ENCODE results near the gene BACH2. TPM values are rescaled to one million over a fixed set of nuclear protein-coding genes. Genes with fewer than 3 reads are reported as not detected.

The BACH2 gene
- polyA plus RNA-seq, 2 of the 4 experiments (the other 2 are of a cell fraction) = 0.01 to 0.36 TPM

GRCh38 chr6:89965441-89966227 is 331.0 kb downstream of the BACH2 start:
- FAIRE-seq = no peak
- CTCF ChIA-PET = interaction anchor here (2.1 to 2.5 kb wide), 2 partner anchors 427 to 513 kb away, joined by 8 to 9 read pairs; no protein-coding TSS in a partner anchor
- WGBS (ENCODE audit: missing lambda C conversion rate) = 10% methylated on average over 2 of the region's 2 CpGs

GRCh38 chr6:89963391-89963790 is 333.3 kb downstream of the BACH2 start:
- Histone ChIP-seq H3K4me2 (no peak overlapping the region), H3K4me1 (no peaks in the 10 kb centered on the region), H3K9me3 (no peaks in the 10 kb centered on the region), H3K4me3 (no peak overlapping the region), H3K27ac (no peak overlapping the region)
- WGBS (ENCODE audit: missing lambda C conversion rate) = 58% methylated on average over 3 of the region's 3 CpGs
- POLR2A ChIA-PET = no interaction called here
- TF ChIP-seq NR3C1 (IDR thresholded peaks at IDR 0.05) (no peak), CHD4 (IDR thresholded peaks at IDR 0.05; ENCODE audit: borderline replicate concordance) (no peak), CTCF (IDR thresholded peaks at IDR 0.05) (no peak), ESRRA (IDR thresholded peaks at IDR 0.05; ENCODE audit: borderline replicate concordance, low read length) (no peak), BHLHE40 (IDR thresholded peaks at IDR 0.05; ENCODE audit: low read depth, low read length) (no peak), TFCP2L1 (CRISPR knock-in tag; IDR thresholded peaks at IDR 0.05) (no peak), HOXA7 (CRISPR knock-in tag; IDR thresholded peaks at IDR 0.05) (no peak), FOXS1 (CRISPR knock-in tag; IDR thresholded peaks at IDR 0.05) (no peak), ZSCAN20 (CRISPR knock-in tag; IDR thresholded peaks at IDR 0.05) (no peak), TP53 (CRISPR knock-in tag; IDR thresholded peaks at IDR 0.05) (no peak)
- TF ChIP-seq, protein P1, sequence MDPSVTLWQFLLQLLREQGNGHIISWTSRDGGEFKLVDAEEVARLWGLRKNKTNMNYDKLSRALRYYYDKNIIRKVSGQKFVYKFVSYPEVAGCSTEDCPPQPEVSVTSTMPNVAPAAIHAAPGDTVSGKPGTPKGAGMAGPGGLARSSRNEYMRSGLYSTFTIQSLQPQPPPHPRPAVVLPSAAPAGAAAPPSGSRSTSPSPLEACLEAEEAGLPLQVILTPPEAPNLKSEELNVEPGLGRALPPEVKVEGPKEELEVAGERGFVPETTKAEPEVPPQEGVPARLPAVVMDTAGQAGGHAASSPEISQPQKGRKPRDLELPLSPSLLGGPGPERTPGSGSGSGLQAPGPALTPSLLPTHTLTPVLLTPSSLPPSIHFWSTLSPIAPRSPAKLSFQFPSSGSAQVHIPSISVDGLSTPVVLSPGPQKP (IDR thresholded peaks at IDR 0.05; ENCODE audit: low read depth, low read length) = no peak
- TF ChIP-seq, protein P2, sequence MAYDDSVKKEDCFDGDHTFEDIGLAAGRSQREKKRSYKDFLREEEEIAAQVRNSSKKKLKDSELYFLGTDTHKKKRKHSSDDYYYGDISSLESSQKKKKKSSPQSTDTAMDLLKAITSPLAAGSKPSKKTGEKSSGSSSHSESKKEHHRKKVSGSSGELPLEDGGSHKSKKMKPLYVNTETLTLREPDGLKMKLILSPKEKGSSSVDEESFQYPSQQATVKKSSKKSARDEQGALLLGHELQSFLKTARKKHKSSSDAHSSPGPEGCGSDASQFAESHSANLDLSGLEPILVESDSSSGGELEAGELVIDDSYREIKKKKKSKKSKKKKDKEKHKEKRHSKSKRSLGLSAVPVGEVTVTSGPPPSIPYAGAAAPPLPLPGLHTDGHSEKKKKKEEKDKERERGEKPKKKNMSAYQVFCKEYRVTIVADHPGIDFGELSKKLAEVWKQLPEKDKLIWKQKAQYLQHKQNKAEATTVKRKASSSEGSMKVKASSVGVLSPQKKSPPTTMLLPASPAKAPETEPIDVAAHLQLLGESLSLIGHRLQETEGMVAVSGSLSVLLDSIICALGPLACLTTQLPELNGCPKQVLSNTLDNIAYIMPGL (CRISPR knock-in tag; IDR thresholded peaks at IDR 0.05; ENCODE audit: borderline replicate concordance) = no peak
- FAIRE-seq = no peak
- DNase-seq (ENCODE audit: low read depth in 1 of 2, low spot score in 1 of 2) = no peak
- CTCF ChIA-PET = no interaction called here
- ATAC-seq = no peak

More at GRCh38 chr6:89965441-89966227, 331.0 kb downstream of the BACH2 start:
- H3K27ac ChIP-seq = no peak overlapping the region
- DNase-seq (ENCODE audit: low read depth in 1 of 2, low spot score in 1 of 2) (no peak), ATAC-seq (no peak)
- no peaks in the 10 kb centered on the region for H3K9me3 ChIP-seq
- POLR2A ChIA-PET = no interaction called here
- H3K4me3 ChIP-seq = no peak overlapping the region
- no peak overlapping the region for H3K4me2 ChIP-seq
- TF ChIP-seq MAFK (IDR thresholded peaks at IDR 0.05; ENCODE audit: partially characterized antibody) (no peak), NR3C1 (IDR thresholded peaks at IDR 0.05) (no peak), JUN (IDR thresholded peaks at IDR 0.05) (no peak), MAX (IDR thresholded peaks at IDR 0.05) (no peak)
- TF ChIP-seq, protein P3, sequence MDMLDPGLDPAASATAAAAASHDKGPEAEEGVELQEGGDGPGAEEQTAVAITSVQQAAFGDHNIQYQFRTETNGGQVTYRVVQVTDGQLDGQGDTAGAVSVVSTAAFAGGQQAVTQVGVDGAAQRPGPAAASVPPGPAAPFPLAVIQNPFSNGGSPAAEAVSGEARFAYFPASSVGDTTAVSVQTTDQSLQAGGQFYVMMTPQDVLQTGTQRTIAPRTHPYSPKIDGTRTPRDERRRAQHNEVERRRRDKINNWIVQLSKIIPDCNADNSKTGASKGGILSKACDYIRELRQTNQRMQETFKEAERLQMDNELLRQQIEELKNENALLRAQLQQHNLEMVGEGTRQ (IDR thresholded peaks at IDR 0.05) = no peak
- TF ChIP-seq, protein P1 (IDR thresholded peaks at IDR 0.05; ENCODE audit: low read depth, low read length) = no peak
- TF ChIP-seq, protein P4, sequence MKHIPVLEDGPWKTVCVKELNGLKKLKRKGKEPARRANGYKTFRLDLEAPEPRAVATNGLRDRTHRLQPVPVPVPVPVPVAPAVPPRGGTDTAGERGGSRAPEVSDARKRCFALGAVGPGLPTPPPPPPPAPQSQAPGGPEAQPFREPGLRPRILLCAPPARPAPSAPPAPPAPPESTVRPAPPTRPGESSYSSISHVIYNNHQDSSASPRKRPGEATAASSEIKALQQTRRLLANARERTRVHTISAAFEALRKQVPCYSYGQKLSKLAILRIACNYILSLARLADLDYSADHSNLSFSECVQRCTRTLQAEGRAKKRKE (CRISPR knock-in tag; IDR thresholded peaks at IDR 0.05; ENCODE audit: low read depth) = no peak
- no peaks in the 10 kb centered on the region for H3K4me1 ChIP-seq
